ENCODE measurements around the gene C22orf23. TPM values are rescaled to one million over a fixed set of nuclear protein-coding genes. Genes with fewer than 3 reads are reported as not detected.
"Not testable (repeated sequence)": the region's sequence is repeated elsewhere in the genome, so short reads cannot be mapped to it uniquely, and the experiment has no call there.

Gene C22orf23
- total RNA-seq, 1 donor from 2014 or later: 0.93 TPM

DNA sequence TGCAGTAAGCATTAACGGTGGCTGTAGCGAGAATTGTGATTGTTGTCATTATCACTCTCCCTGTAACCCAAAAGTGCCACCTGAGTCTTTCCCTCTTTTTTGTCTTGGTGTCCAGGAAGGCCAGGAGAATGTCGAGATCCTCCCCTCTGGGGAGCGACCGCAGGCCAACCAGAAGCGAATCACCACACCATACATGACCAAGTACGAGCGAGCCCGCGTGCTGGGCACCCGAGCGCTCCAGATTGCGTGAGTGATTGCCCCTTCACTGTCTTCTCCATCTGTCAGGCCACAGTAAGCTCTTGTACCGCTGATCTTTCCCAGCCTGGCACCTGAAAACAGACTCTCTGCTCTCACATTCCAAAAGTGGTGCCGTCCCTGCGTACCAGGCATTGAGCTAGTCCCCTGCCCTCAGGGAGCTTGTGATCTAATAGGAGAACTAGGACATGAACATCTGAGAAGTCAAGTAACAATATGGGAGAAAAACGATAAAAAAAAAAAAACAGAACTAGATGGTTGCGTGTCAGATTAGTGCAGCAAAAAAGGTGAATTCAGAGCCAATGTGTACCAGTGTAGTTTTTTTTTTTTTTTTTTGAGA lies 5.9 kb upstream of the C22orf23 start:
- Mint-ChIP-seq H3K36me3 (ENCODE audit: insufficient read depth) (peaks cover 33% of the 10 kb centered on the region), H3K4me1 (ENCODE audit: low read depth) (peaks cover 8% of the 10 kb centered on the region), H3K9me3 (ENCODE audit: low read depth) (no peaks in the 10 kb centered on the region), H3K27ac (no peak overlapping the region), H3K27me3 (no peaks in the 10 kb centered on the region), H3K4me3 (ENCODE audit: low read depth) (no peak overlapping the region)
- TF ChIP-seq, protein P1, sequence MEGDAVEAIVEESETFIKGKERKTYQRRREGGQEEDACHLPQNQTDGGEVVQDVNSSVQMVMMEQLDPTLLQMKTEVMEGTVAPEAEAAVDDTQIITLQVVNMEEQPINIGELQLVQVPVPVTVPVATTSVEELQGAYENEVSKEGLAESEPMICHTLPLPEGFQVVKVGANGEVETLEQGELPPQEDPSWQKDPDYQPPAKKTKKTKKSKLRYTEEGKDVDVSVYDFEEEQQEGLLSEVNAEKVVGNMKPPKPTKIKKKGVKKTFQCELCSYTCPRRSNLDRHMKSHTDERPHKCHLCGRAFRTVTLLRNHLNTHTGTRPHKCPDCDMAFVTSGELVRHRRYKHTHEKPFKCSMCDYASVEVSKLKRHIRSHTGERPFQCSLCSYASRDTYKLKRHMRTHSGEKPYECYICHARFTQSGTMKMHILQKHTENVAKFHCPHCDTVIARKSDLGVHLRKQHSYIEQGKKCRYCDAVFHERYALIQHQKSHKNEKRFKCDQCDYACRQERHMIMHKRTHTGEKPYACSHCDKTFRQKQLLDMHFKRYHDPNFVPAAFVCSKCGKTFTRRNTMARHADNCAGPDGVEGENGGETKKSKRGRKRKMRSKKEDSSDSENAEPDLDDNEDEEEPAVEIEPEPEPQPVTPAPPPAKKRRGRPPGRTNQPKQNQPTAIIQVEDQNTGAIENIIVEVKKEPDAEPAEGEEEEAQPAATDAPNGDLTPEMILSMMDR (IDR thresholded peaks at IDR 0.05; ENCODE audit: unreplicated experiment): no peak
- no peak for DNase-seq (ENCODE audit: low spot score, unreplicated experiment)

DNA sequence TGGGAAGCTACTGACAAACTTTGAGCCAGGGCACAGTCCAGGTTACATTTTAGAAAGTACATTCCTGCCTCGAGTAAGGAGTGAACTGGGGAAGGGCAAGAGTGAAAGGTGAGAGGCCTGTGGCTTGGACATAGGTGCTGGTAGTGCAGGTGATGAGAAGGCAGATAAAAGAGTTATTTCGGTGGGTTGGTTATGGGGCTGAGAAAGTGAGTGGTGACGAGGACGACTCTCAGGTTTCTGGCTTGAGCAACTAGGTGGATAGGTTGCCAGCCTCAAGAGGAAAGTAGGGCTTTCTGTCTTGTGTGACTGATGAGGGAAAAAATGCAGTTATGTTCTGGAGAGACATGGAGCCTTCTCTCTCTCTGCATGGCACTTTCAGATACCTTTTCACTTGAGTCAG lies 3.8 kb upstream of the C22orf23 start:
- Mint-ChIP-seq H3K27me3 (peaks cover under 1% of the 10 kb centered on the region), H3K36me3 (ENCODE audit: insufficient read depth) (peaks cover 31% of the 10 kb centered on the region), H3K27ac (no peak overlapping the region), H3K9me3 (ENCODE audit: low read depth) (no peaks in the 10 kb centered on the region), H3K4me1 (ENCODE audit: low read depth) (peaks cover 21% of the 10 kb centered on the region), H3K4me3 (ENCODE audit: low read depth) (no peak overlapping the region)
- no peak for DNase-seq (ENCODE audit: low spot score, unreplicated experiment)
- TF ChIP-seq, protein P1 (IDR thresholded peaks at IDR 0.05; ENCODE audit: unreplicated experiment): no peak

DNA sequence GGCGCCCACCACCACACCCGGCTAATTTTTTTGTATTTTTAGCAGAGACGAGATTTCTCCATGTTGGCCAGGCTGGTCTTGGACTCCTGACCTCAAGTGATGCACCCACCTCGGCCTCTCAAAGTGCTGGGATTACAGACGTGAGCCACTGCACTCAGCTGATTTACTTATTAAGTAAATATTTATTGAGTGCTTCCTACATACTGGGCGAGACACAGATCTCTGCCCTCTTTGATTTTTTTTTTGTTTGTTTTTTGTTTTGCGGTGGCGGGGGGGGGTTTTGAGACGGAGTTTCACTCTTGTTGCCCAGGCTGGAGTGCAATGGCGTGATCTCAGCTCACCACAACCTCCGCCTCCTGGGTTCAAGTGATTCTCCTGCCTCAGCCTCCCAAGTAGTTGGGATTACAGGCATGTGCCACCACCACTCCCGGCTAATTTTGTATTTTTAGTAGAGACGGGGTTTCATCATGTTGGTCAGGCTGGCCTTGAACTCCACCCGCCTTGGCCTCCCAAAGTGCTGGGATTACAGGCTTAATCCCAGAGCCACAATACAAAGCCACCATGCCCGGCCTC lies 2.5 kb upstream of the C22orf23 start:
- Mint-ChIP-seq H3K4me1 (ENCODE audit: low read depth) (peaks cover 21% of the 10 kb centered on the region), H3K36me3 (ENCODE audit: insufficient read depth) (peaks cover 26% of the 10 kb centered on the region)
- not testable (repeated sequence) for H3K27me3 Mint-ChIP-seq; DNase-seq (ENCODE audit: low spot score, unreplicated experiment); H3K4me3 Mint-ChIP-seq (ENCODE audit: low read depth); H3K9me3 Mint-ChIP-seq (ENCODE audit: low read depth); H3K27ac Mint-ChIP-seq

DNA sequence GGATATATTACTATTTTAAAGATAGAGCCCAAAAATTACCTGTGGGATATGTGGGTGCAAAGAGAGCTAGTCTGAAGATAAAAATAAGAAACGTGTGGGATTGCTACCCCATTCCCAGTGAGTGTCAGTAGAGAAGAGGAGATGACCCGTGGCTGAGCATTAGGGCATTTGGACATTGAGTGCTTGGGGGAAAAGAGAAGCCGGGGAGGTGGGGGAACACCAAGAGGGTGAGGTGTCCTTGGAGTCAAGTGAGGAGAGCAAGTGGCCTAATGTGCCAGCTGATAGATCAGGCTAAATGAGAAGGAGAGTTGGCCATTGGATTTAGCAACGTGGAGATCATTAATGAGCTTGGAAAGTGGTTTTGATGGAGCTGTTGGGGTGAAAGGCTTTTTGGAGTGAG lies 1.3 kb upstream of the C22orf23 start:
- Mint-ChIP-seq H3K9me3 (ENCODE audit: low read depth) (no peaks in the 10 kb centered on the region), H3K36me3 (ENCODE audit: insufficient read depth) (peaks cover 23% of the 10 kb centered on the region), H3K4me3 (ENCODE audit: low read depth) (peak overlapping the region; percentile 100), H3K27ac (no peak overlapping the region), H3K4me1 (ENCODE audit: low read depth) (peaks cover 21% of the 10 kb centered on the region), H3K27me3 (peaks cover 4% of the 10 kb centered on the region)
- no peak for DNase-seq (ENCODE audit: low spot score, unreplicated experiment)
- TF ChIP-seq, protein P1 (IDR thresholded peaks at IDR 0.05; ENCODE audit: unreplicated experiment): no peak

DNA sequence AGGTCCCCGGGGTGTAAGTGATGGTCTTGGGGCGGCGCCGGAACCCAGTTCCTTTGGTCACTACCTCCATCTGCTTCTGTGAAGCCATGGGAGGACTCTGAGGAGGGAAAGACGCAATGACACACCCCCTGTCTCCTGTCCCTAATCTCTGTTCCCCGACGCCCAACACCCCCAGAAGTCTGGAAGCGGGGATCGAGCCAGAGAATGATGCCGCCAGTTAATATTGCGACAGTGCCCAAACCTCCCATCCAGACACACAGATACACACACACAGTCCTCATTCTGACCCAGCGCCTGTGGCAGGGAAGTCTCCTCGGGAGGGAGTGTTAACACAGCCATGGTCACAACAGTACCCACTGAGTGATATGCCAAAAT lies 352 bp downstream of the C22orf23 start:
- TF ChIP-seq, protein P1 (IDR thresholded peaks at IDR 0.05; ENCODE audit: unreplicated experiment): no peak
- H3K9me3 Mint-ChIP-seq (ENCODE audit: low read depth): no peaks in the 10 kb centered on the region
- peaks cover 4% of the 10 kb centered on the region for H3K27me3 Mint-ChIP-seq
- H3K4me3 Mint-ChIP-seq (ENCODE audit: low read depth): peak overlapping the region; percentile 100
- peaks cover 11% of the 10 kb centered on the region for H3K36me3 Mint-ChIP-seq (ENCODE audit: insufficient read depth)
- H3K4me1 Mint-ChIP-seq (ENCODE audit: low read depth): peaks cover 21% of the 10 kb centered on the region
- H3K27ac Mint-ChIP-seq: peak overlapping the region; percentile 90
- DNase-seq (ENCODE audit: low spot score, unreplicated experiment): no peak

DNA sequence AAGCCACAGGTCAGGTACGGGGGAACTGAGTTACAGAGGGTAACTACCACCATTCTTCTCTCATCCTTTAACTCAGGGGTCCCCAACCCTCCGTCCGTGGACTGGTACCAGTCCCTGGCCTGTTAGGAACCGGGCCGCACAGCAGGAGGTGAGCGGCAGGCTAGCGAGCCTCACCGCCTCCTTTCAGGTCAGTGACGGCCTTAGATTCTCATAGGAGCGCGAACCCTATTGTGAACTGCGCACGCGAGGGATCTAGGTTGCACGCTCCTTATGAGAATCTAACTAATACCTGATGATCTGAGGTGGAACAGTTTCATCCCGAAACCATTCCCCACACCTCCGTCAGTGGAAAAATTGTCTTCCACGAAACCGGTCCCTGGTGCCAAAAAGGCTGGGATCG lies 772 bp downstream of the C22orf23 start:
- peaks cover 21% of the 10 kb centered on the region for H3K4me1 Mint-ChIP-seq (ENCODE audit: low read depth)
- H3K36me3 Mint-ChIP-seq (ENCODE audit: insufficient read depth); H3K27me3 Mint-ChIP-seq; H3K9me3 Mint-ChIP-seq (ENCODE audit: low read depth); H3K27ac Mint-ChIP-seq; DNase-seq (ENCODE audit: low spot score, unreplicated experiment): not testable (repeated sequence)
- peak overlapping the region; percentile 100 for H3K4me3 Mint-ChIP-seq (ENCODE audit: low read depth)
